GM21576 (cell line): Measurements from ENCODE around the gene ZNF780A.
"Not testable (repeated sequence)": the region's sequence is repeated elsewhere in the genome, so short reads cannot be mapped to it uniquely, and the experiment has no call there.

ENCODE experiments used
- ATAC-seq: cut with Tn5 transposase; IDR thresholded peaks from one replicate; pipeline ENCODE4 v1.9.1; 2021; ENCODE audit warnings: mild to moderate bottlenecking, moderate library complexity; ENCODE audit not compliant: unreplicated experiment

The ZNF780A gene

DNA sequence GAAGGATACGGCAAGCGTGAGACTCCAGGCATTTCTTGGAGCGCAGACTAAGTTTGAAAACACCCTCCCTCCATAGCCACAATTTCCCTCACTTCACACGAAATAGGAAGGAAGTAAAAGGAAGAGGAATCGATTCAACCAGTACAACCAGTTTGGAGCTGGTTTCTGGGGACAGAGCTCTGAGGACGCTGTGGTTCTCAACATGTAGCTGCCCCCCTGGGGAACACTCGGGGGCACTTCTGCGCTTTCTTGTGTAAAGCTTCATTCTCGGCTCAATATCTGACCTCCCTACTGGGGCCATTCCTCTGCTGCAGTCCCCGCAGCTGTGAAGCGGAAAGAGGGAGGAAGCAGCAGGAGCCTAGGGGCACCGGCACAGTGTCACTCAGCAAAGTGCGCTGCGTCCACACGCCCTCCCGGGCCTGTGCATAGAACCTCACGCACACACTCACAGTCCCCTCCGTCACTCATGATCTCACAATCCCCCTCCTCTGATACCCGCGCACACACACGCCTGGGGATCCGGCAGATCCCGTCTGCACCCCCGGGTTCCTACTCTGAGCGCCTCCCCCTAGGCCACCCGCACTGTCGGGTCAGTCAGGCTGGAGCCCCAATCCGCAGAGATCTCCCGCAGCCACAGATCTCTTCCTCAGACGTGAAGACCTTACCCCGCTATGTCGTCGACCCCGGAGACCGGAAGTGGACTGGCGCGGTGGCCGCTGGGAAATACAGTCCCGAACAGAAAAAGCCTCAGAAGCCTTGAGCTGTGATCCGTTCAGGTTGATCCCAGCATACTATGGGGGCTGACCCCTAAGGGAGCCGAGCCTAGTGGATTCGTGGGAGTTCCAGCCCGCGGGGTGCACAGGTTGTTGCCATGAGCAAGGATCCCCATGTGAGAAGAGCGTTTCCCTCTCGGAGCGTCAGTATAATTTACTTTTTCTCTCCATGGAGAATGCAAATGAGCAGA is at the start of gene ZNF780A:
TSS of gene ZNF780A (minus strand) at position 703 of the 964 bp plus-strand sequence. CDS start 6,190 bp downstream, outside the sequence.
- ATAC-seq: peak; percentile 70

DNA sequence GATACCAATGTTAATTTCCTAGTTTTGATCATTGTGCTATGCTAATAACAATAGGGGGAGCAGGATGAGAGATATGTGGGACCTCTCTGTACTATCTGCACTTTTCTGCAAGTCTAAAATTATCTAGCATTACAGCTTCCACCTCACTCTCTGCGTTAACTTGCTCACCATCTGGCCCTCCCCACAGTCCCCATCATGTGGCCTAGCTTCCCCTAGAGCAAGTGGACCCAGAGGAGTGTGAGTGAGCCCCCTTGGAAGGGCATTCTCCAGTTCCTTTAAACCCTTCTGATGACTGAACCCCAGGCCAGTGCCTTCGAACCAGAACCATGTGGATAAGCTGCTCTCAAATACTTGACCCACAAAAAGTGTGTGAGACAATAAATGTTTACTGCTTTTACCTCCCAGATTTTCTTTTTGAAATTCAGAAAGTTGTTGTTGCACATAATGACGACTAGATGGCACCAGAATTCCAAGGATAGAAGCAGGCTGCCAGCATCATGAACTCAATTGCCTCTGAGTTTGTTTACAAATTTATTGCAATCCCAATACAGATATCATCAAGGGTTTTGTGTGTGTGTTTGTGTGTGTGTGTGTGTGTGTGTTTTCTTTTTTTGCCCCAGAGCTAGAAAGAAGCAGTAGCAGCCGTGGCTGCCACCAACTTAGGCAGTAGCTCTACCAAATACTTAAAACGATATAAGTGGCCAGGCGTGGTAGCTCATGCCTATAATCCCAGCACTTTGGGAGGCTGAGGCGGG is 49.0 kb upstream of the ZNF780A start:
- ATAC-seq: no peak

DNA sequence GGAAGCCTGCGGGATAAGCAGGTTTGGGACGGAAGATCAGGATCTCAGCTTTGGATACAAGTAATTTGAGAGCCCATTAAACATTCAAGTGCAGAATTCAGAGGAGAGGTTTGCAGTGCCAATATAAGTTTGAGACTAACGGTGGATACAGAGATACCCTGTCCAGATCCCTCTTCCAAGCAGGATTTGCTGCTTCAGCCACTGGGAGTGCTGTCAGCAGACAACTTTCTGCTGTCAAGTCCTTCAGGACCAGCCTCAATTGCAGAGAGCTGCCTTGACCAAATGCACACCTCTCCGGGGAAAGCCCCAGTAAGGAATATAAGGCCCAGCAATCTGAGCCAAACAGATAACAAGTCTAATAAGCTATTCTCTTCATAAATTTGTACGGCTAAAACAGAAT is 46.1 kb upstream of the ZNF780A start:
- no peak for ATAC-seq

DNA sequence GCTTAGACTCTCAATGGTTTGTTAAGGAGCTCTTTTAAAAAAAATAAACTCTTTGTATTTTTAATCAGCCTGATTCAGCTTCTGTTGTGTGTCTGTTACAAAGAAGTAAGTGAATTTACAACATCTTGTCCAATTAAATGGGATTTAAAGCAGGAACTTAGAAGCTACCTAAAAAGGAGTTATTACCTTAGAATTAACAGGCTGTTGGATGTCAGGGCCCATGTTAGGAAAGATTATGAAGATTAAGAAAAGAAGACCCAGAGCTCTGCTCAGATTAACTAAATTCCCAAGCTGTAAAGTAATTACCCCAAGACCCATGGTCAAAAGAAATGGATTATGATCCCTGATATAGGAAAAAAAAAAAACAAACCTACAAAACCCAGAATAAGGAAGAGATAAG is 44.1 kb upstream of the ZNF780A start:
- ATAC-seq: no peak

DNA sequence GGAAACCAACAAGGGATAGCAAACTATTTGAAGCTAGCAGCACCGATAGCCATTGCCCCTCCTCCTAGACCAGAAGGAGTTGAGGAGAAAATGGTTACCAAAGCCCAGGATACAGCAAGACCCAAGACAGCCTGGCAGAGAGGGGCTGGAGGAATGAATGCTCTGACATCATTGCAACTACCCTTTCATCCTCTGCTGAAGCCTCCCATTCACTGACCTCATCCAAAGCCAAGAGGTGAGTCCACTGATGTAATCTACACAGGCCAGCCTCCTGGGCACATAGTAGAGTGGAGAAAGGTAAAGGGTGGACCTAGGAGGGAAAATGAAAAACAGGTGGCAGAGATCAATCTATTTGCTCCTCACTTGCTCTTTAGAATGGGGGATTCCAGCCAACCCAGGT is 42.7 kb upstream of the ZNF780A start:
- ATAC-seq: no peak

DNA sequence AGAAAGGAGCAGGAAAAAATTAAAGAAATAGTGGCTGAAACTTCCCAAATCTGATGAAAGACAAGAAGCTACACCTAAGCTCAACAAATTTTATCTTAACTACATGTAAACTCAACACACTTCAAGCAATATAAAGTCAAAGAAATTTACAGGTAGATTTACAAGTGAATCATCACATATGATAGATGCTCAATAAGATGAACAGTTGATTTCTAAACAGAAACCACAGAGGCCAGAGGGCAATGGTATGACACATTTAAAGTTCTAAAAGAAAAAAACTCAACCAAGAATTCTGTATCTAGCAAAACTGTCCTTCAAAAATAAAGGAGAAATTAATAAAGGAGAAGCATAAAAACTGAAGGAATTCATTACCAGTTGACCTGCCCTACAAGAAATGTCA is 39.3 kb upstream of the ZNF780A start:
- no peak for ATAC-seq

DNA sequence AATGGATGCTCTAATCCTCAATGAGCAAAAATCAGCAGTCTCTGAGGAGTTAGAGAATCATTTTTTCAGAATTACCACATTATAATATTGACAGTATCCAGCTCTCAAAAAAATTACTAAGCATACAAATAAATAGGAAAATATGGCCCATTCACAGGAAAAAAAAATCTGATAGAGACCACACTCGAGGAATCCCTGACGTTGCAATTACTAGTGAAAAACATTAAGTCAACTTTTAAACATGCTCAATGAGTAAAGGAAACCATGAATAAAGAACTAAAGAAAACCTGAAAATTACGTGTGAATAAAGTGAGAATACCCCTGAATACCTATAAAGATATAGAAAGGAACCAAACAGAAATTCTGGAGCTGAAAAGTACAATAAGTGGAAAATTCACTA is 38.7 kb upstream of the ZNF780A start:
- no peak for ATAC-seq

DNA sequence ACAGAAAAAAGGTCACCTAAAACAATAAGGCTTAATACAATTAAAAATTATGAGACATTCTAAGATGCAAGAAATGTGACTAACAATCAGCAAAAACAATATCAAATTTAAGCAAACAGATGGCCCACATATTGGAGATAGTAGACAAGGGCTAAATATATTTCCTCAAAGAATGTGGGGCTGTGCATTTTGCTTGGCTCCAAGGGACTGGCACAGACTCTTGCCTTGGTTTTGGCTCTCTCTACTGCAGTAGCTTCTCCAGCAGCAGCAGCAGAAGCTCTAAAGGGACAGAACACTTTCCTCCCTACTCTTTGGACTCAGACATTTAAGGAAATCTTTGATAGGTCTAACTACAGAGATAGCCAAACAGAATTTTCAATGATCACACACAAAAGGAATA is 38.2 kb upstream of the ZNF780A start:
- ATAC-seq: no peak

DNA sequence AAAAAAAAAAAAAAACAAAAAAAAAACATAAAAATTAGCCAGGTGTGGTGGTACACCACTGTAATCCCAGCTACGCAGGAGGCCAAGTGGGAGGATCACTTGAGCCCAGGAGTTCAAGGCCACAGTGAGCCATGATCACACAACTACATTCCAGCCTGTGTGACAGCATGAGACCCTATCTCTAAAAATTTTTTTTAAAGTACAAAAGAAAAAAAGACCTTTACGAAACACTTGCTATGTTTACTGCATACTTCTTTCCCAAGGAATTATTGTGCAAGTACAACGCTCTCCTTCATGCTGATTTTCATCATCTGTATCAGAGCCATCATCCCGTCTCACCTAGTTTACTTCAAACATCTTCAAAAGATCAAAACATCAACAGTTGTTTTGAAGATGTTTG is 28.6 kb upstream of the ZNF780A start:
- ATAC-seq: no peak

DNA sequence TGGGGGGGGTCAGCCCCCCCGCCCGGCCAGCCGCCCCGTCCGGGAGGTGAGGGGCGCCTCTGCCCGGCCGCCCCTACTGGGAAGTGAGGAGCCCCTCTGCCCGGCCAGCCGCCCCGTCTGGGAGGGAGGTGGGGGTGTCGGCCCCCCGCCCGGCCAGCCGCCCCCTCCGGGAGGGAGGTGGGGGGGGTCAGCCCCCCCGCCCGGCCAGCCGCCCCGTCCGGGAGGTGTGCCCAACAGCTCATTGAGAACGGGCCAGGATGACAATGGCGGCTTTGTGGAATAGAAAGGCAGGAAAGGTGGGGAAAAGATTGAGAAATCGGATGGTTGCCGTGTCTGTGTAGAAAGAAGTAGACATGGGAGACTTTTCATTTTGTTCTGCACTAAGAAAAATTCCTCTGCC is 27.9 kb upstream of the ZNF780A start:
- not testable (repeated sequence) for ATAC-seq

DNA sequence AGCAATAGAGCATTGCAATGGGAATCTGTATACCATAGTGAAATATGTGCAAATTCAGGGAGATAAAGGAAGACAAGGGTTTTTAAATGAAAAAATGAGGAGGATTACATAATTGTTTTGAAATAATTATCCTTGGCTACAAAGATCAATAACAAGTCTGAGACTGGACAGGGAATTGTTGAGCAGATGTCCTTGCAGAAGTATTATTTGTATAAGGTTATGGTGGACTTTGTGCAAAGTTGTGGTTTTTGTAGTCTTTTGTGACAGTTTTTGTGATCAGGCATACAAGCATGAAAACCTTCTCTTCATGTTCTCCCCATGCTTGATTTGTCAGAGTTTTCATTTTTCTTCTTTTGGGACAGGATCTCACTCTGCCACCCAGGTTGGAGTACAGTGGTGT is 25.3 kb upstream of the ZNF780A start:
- no peak for ATAC-seq

DNA sequence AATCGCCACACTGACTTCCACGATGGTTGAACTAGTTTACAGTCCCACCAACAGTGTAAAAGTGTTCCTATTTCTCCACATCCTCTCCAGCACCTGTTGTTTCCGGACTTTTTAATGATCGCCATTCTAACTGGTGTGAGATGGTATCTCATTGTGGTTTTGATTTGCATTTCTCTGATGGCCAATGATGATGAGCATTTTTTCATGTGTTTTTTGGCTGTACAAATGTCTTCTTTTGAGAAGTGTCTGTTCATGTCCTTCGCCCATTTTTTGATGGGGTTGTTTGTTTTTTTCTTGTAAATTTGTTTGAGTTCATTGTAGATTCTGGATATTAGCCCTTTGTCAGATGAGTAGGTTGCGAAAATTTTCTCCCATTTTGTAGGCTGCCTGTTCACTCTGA is 23.4 kb upstream of the ZNF780A start:
- ATAC-seq: not testable (repeated sequence)

DNA sequence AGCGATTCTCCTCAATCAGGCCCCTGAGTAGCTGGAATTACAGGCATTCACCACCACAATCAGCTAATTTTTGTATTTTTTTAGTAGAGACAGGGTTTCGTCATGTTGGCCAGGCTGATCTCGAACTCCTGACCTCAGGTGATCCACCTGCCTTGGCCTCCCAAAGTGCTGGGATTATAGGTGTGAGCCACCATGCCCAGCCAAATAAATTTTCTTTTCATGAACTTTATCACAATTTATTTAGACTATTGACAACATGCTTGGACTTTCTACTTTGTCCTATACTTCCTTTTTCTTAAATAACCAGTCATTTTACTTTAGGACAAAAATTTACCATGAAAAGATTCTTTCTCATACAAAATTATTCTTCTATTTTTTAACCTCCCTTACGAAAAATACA is 21.5 kb upstream of the ZNF780A start:
- not testable (repeated sequence) for ATAC-seq

DNA sequence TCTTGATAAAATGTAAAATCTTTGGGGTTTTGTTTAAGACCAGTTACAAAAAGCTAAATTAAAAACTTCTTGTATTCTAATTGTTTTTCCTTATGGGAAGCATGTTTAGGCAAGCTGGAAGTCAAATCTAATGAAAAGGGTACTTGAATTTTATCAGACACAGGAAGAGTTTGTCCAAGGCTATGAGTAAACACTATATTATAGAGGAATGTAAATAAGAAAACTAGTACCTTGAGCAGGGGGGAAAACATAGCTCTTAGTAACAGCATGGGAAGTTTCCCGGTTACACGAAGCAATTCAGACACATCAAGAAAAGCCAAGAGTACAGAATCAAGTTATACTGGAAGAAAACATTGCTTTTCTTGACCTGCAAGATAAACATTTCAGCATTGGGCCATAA is 19.8 kb upstream of the ZNF780A start:
- no peak for ATAC-seq

DNA sequence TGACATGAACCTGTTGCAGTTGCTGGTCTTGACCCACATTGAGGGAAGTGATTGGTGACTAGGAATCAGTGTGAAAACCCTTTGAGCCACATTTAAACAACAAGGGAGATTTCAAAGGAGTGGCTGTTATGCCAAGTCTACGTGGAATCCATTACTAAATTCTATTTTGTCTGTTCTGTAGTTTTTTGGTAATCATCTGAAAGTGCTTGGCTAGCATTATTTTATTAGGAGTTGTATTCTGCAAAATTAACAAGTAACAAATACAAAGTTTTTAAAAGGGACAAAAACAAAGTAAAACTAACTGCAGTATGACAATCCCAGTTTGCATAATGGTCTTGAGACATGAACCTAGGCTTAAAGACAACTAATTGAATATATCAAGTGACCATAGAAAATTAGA is 14.0 kb upstream of the ZNF780A start:
- no peak for ATAC-seq

DNA sequence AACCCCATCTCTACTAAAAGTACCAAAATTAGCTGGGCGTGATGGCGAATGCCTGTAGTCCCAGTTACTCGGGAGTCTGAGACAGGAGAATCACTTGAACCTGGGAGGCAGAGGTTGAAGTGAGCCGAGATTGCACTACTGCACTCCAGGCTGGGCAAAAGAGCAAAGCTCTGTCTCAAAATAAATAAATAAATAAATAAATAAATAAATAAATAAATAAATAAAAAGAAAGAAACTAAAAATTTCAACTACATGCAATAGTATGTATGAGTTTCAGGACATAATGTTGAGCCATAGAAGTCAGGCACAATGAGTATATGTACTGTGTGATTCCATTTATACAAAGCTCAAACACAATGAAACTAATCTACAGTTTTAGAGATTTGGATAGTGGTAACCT is 12.9 kb upstream of the ZNF780A start:
- no peak for ATAC-seq

DNA sequence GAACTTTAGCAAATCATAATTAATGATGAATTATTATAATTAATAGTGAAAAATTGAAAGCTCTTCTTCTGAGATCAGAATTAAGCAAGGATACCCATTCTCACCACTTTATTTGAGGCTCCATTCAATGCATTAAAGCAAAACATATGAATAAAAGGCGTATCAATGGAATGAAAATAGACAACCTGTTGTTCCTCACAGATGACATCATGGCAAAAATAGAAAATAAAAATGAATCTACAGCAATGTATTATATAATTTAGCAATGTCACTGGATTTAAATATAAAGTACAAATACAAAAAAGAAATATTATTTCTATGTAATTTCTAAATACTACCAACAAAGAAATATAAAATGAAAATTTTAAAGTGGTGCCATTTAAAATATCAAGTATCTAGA is 11.1 kb upstream of the ZNF780A start:
- no peak for ATAC-seq

DNA sequence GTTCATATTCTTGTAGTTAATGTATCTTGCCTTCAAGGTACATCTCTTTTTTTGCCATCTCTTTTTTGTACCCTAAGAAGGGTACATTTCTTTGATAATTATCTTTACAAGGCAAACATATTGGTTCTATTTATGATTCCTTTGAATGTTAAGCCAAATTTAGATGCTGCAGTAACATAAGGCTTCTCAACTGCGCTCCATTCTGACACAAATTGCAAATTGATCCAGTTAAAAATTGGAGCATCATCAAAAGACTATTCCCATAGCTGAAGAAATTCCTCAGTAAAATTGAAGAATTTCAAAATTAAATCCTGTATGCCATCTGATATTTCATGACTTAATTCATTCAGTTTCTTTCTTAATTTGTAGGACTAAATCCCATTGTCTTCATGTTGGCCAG is 2.7 kb upstream of the ZNF780A start:
- ATAC-seq: no peak

DNA sequence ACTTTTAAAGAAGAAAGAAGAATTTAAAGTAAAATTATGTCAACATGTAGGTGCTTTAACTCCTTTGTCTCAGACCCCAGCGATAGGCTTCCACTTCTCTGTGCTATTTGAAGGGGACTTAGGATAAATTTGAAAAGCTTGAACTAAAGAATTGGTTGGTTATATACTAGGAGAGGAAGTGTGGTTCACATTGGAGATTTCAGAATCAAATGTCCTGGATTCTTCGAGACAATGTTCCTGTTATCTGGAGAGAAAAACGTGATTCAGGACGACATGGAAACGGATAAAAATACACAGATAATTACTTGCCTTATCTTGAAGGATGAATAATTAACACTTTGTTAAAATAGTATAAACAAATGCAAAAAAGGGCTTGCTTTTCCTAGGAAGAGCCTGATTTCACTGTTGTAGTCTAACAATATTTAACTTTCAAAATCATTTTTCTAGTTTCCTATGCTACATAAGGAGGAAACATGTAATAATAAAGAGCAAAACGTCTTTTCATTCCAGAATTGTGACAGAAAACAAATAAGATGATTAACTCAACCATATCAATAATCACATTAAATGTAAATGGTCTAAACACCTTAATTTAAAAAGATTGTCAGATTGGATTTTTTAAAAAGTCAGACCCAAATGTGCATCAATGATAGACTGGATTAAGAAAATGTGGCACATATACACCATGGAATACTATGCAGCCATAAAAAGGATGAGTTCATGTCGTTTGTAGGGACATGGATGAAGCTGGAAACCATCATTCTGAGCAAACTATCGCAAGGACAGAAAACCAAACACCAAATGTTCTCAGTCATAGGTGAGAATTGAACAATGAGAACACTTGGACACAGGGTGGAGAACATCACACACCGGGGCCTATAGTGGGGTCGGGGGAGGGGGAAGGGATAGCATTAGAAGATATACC is 724 bp upstream of the ZNF780A start:
- ATAC-seq: no peak

DNA sequence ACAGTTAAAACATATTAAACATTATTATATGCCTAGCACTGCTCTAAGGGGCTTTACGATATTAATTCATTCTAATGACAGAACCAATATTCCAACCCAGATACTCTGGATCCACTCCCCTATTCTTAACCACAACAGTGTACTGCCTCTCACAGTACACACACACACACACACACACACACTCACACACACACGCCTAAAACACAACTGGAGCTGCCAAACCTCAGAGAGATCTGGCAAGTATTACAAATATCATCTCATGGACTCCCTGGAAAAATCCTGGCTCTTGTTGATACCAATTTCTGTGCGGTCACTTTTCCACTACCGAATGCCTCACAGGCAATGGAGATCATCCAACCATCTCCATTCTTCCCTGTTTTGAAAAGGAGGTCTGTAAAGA is 1.3 kb downstream of the ZNF780A start:
- ATAC-seq: no peak
